ENCODE results near the gene MYO7B.

The MYO7B gene

DNA sequence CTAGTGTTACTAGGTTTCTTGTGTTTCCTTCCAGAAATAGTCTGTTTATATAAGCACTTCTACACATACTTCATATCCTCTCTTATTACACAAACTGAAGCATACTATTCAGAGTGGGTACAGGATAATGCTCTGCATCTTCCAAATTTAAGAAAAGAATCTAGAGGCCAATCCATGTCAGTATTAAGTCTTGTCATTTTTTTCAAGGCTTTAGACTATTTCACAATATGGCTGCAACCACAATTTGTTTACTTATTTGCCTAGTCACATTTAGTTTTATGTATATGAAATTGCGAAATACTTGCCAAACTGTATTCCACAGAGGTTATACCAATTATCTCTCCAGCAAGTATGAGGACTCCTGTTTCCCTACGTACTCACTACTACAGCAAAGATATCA lies 37.1 kb upstream of the MYO7B start:
- Histone ChIP-seq H2AFZ (ENCODE audit: low read depth, low read length) (no peak overlapping the region), H3K27me3 (ENCODE audit: low read depth, low read length) (no peaks in the 10 kb centered on the region), H3K4me3 (ENCODE audit: low read length) (no peak overlapping the region), H3K4me1 (ENCODE audit: low read length) (no peaks in the 10 kb centered on the region), H4K20me1 (ENCODE audit: insufficient read depth, low read length) (0 out of 2 replicates have a peak, but pooled peaks cover 7% of the 10 kb centered on the region), H3K9me3 (ENCODE audit: insufficient read depth, low read length) (no peaks in the 10 kb centered on the region), H3K36me3 (replicated peaks; ENCODE audit: low read depth, low read length) (peaks cover 55% of the 10 kb centered on the region), H3K4me2 (ENCODE audit: low read length) (no peak overlapping the region), H3K79me2 (ENCODE audit: low read length) (no peaks in the 10 kb centered on the region), H3K27ac (ENCODE audit: low read length) (no peak overlapping the region), H3K9ac (ENCODE audit: low read length) (no peak overlapping the region)
- TF ChIP-seq EZH2phosphoT487 (IDR thresholded peaks at IDR 0.05; ENCODE audit: low read depth) = no peak
- TF ChIP-seq, protein P1, sequence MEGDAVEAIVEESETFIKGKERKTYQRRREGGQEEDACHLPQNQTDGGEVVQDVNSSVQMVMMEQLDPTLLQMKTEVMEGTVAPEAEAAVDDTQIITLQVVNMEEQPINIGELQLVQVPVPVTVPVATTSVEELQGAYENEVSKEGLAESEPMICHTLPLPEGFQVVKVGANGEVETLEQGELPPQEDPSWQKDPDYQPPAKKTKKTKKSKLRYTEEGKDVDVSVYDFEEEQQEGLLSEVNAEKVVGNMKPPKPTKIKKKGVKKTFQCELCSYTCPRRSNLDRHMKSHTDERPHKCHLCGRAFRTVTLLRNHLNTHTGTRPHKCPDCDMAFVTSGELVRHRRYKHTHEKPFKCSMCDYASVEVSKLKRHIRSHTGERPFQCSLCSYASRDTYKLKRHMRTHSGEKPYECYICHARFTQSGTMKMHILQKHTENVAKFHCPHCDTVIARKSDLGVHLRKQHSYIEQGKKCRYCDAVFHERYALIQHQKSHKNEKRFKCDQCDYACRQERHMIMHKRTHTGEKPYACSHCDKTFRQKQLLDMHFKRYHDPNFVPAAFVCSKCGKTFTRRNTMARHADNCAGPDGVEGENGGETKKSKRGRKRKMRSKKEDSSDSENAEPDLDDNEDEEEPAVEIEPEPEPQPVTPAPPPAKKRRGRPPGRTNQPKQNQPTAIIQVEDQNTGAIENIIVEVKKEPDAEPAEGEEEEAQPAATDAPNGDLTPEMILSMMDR (IDR thresholded peaks at IDR 0.05; ENCODE audit: low read depth, low read length) = no peak

DNA sequence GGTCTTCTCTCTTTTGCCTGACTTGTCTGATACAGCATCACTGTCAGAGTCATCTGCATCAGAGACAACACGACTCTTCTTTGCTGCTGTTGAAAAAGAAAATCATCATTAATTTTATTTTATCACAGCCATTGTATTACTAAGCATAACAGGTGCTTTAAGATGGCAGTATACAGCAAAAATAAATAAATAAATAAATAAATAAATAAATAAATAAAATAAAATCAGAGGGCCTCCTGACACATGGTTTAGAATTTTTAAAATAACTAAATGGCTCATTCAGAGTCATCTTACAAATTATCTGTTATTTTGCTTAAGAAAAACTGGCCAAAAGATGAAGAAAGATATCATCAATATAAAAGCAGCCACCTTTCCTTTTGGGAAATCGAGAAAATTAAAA lies 32.0 kb upstream of the MYO7B start:
- peaks cover 44% of the 10 kb centered on the region for H3K79me2 ChIP-seq (ENCODE audit: low read length)
- peaks cover 9% of the 10 kb centered on the region for H3K4me1 ChIP-seq (ENCODE audit: low read length)
- no peak overlapping the region for H2AFZ ChIP-seq (ENCODE audit: low read depth, low read length)
- no peak overlapping the region for H3K27ac ChIP-seq (ENCODE audit: low read length)
- no peaks in the 10 kb centered on the region for H3K9me3 ChIP-seq (ENCODE audit: insufficient read depth, low read length)
- H3K9ac ChIP-seq (ENCODE audit: low read length) = no peak overlapping the region
- H3K4me3 ChIP-seq (ENCODE audit: low read length) = no peak overlapping the region
- H3K36me3 ChIP-seq (replicated peaks; ENCODE audit: low read depth, low read length) = peaks cover 57% of the 10 kb centered on the region
- H4K20me1 ChIP-seq (ENCODE audit: insufficient read depth, low read length) = peaks cover 16% of the 10 kb centered on the region
- TF ChIP-seq EZH2phosphoT487 (IDR thresholded peaks at IDR 0.05; ENCODE audit: low read depth) = no peak
- TF ChIP-seq, protein P1 (IDR thresholded peaks at IDR 0.05; ENCODE audit: low read depth, low read length) = no peak
- no peak overlapping the region for H3K4me2 ChIP-seq (ENCODE audit: low read length)
- H3K27me3 ChIP-seq (ENCODE audit: low read depth, low read length) = no peaks in the 10 kb centered on the region

DNA sequence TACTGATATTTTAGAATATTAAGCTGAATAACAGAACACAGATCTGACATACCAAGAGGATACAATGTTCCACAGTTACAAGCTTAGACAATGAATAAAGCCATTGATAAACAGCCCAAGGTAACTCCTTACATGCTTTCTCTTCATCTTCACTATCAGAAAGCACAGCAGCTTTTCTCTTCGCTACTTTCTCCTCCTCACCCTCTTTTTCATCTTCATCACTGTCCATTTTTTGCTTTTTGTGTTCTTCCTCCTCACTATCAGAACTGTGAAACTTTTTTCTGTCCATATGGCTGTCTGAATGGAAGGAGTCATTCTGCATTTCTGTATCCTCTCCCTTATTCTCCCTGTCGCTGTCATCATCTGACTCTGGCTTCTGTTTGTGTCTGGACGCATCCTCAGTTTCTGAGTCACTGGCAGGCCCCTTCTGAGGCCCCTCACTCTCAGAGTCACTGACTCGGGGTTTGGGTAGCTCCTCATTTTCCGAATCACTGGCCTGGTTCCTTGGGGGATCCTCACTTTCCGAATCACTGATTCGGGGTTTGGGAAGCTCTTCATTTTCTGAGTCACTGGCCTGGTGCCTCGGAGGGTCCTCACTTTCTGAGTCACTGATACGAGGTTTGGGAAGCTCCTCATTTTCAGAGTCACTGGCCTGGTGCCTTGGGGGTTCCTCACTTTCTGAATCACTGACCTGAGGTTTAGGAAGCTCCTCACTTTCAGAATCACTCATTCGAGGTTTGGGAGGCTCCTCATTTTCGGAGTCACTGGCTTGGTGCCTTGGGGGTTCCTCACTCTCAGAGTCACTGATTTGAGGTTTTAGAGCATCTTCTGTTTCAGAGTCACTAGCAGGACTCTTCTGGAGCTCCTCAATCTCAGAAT lies 30.7 kb upstream of the MYO7B start:
- Histone ChIP-seq H3K4me1 (ENCODE audit: low read length) (peaks cover 16% of the 10 kb centered on the region), H3K36me3 (replicated peaks; ENCODE audit: low read depth, low read length) (peaks cover 52% of the 10 kb centered on the region), H3K4me2 (ENCODE audit: low read length) (no peak overlapping the region), H4K20me1 (ENCODE audit: insufficient read depth, low read length) (peaks cover 28% of the 10 kb centered on the region), H3K27me3 (ENCODE audit: low read depth, low read length) (no peaks in the 10 kb centered on the region), H3K4me3 (ENCODE audit: low read length) (no peak overlapping the region), H2AFZ (ENCODE audit: low read depth, low read length) (no peak overlapping the region), H3K79me2 (ENCODE audit: low read length) (peaks cover 57% of the 10 kb centered on the region), H3K9ac (ENCODE audit: low read length) (no peak overlapping the region), H3K9me3 (ENCODE audit: insufficient read depth, low read length) (no peaks in the 10 kb centered on the region), H3K27ac (ENCODE audit: low read length) (no peak overlapping the region)
- TF ChIP-seq, protein P1 (IDR thresholded peaks at IDR 0.05; ENCODE audit: low read depth, low read length) = no peak
- no peak for TF ChIP-seq EZH2phosphoT487 (IDR thresholded peaks at IDR 0.05; ENCODE audit: low read depth)

DNA sequence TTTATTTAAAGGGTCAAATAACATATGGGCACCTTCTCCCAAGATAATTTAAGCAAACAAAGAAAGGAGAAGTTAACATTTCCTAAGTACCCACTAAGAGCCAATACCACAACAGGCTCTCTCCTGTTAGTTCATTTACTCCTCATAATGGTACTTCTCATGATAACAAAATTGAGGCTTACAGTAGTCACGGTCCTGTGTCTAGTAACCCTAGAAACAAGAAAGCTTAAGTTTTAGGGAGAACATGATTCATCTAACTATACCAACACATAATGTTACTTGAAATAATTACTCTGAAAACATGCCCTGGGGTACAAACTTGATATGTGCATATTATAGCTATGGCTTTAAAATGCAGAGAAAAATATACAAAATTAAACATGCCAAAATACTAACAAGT lies 29.0 kb upstream of the MYO7B start:
- no peak overlapping the region for H3K27ac ChIP-seq (ENCODE audit: low read length)
- no peaks in the 10 kb centered on the region for H3K27me3 ChIP-seq (ENCODE audit: low read depth, low read length)
- H3K4me1 ChIP-seq (ENCODE audit: low read length) = peaks cover 16% of the 10 kb centered on the region
- no peak overlapping the region for H3K4me2 ChIP-seq (ENCODE audit: low read length)
- peaks cover 74% of the 10 kb centered on the region for H3K79me2 ChIP-seq (ENCODE audit: low read length)
- TF ChIP-seq EZH2phosphoT487 (IDR thresholded peaks at IDR 0.05; ENCODE audit: low read depth) = no peak
- TF ChIP-seq, protein P1 (IDR thresholded peaks at IDR 0.05; ENCODE audit: low read depth, low read length) = no peak
- H3K36me3 ChIP-seq (replicated peaks; ENCODE audit: low read depth, low read length) = peaks cover 50% of the 10 kb centered on the region
- no peaks in the 10 kb centered on the region for H3K9me3 ChIP-seq (ENCODE audit: insufficient read depth, low read length)
- H3K9ac ChIP-seq (ENCODE audit: low read length) = no peak overlapping the region
- H2AFZ ChIP-seq (ENCODE audit: low read depth, low read length) = no peak overlapping the region
- H4K20me1 ChIP-seq (ENCODE audit: insufficient read depth, low read length) = peaks cover 45% of the 10 kb centered on the region
- no peak overlapping the region for H3K4me3 ChIP-seq (ENCODE audit: low read length)

Measured in OCI-LY3 (cell line).